ENCODE measurements around the gene POC1A. TPM values are rescaled to one million over a fixed set of nuclear protein-coding genes. Genes with fewer than 3 reads are reported as not detected.

The POC1A gene
- total and polyA plus RNA-seq, 2 donors (not counting 1 experiment from before 2014, with no cell fraction given): 1.7 to 2.8 TPM

DNA sequence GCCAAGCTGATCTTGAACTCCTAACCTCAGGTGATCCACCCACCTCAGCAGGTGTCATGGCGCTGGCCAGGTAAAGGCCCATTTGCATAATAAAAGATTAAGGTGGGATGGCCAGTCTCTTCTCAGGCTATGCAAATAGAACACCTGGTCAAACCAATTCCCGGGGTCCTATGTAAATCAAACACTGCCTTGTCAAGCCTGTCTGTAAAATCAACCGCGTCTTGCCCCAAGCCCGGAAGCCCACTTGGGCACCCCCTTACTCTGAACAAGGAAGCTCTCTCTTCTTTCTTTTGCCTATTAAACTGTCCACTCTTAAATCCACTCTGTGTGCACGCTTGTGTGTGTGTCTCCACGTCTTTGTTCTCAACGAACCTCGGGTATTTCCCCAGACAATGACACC, 13.0 kb upstream of the POC1A start:
- Mint-ChIP-seq H3K9me3 (ENCODE audit: insufficient read depth) (no peaks in the 10 kb centered on the region), H3K27ac (no peak overlapping the region), H3K4me1 (no peaks in the 10 kb centered on the region), H3K27me3 (no peaks in the 10 kb centered on the region), H3K4me3 (no peak overlapping the region)
- no peak for DNase-seq
- Histone ChIP-seq H3K9me3 (ENCODE audit: control extremely low read depth in 1 of 3, control insufficient read depth in 2 of 3, insufficient read depth in 1 of 3, low read length in 2 of 3) (peaks cover 0 to 3% (median 0%) of the 10 kb centered on the region in 3 donors), H3K27me3 (replicated peaks in 1 of 4; ENCODE audit: control extremely low read depth in 1 of 4, control insufficient read depth in 3 of 4, insufficient read depth in 4 of 4, low read length in 3 of 4) (no peaks in the 10 kb centered on the region), H2AFZ (ENCODE audit: insufficient read depth, low read depth, low read length, poor library complexity, severe bottlenecking) (no peak overlapping the region), H3K27ac (ENCODE audit: low read length in 2 of 2) (no peak overlapping the region), H3K4me1 (ENCODE audit: control insufficient read depth in 2 of 2, insufficient read depth in 2 of 2, low read length in 2 of 2) (no peaks in the 10 kb centered on the region), H3K36me3 (replicated peaks in 1 of 2; ENCODE audit: control extremely low read depth in 1 of 2, control insufficient read depth in 1 of 2, extremely low read depth in 1 of 2, insufficient read depth in 2 of 2, low read length in 1 of 2) (no peaks in the 10 kb centered on the region), H4K20me1 (ENCODE audit: control insufficient read depth, insufficient read depth, low read length, poor library complexity, severe bottlenecking) (no peaks in the 10 kb centered on the region), H3K79me2 (ENCODE audit: control insufficient read depth, insufficient read depth, low read length) (no peaks in the 10 kb centered on the region), H3K4me2 (replicated peaks; ENCODE audit: low read depth, low read length, poor library complexity, severe bottlenecking) (no peak overlapping the region), H3K9ac (ENCODE audit: low read length) (no peak overlapping the region), H3K4me3 (ENCODE audit: control extremely low read depth in 1 of 5, extremely low read depth in 1 of 5, insufficient read depth in 1 of 5, low read depth in 2 of 5, low read length in 4 of 5) (no peak overlapping the region)
- intact Hi-C loops (cut with micrococcal nuclease): no loop called here
- ChIA-PET POLR2A (no interaction called here), CTCF (no interaction called here)
- no peak for ATAC-seq (ENCODE audit: low read depth)
- 70% methylated on average over 6 of the region's 9 CpGs for WGBS (ENCODE audit: insufficient coverage)
- TF ChIP-seq, protein P1, sequence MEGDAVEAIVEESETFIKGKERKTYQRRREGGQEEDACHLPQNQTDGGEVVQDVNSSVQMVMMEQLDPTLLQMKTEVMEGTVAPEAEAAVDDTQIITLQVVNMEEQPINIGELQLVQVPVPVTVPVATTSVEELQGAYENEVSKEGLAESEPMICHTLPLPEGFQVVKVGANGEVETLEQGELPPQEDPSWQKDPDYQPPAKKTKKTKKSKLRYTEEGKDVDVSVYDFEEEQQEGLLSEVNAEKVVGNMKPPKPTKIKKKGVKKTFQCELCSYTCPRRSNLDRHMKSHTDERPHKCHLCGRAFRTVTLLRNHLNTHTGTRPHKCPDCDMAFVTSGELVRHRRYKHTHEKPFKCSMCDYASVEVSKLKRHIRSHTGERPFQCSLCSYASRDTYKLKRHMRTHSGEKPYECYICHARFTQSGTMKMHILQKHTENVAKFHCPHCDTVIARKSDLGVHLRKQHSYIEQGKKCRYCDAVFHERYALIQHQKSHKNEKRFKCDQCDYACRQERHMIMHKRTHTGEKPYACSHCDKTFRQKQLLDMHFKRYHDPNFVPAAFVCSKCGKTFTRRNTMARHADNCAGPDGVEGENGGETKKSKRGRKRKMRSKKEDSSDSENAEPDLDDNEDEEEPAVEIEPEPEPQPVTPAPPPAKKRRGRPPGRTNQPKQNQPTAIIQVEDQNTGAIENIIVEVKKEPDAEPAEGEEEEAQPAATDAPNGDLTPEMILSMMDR (IDR thresholded peaks at IDR 0.05): no peak
- TF ChIP-seq EZH2 (IDR thresholded peaks at IDR 0.05; ENCODE audit: borderline replicate concordance, insufficient read depth, low read depth, low read length, poor library complexity, severe bottlenecking): no peak

DNA sequence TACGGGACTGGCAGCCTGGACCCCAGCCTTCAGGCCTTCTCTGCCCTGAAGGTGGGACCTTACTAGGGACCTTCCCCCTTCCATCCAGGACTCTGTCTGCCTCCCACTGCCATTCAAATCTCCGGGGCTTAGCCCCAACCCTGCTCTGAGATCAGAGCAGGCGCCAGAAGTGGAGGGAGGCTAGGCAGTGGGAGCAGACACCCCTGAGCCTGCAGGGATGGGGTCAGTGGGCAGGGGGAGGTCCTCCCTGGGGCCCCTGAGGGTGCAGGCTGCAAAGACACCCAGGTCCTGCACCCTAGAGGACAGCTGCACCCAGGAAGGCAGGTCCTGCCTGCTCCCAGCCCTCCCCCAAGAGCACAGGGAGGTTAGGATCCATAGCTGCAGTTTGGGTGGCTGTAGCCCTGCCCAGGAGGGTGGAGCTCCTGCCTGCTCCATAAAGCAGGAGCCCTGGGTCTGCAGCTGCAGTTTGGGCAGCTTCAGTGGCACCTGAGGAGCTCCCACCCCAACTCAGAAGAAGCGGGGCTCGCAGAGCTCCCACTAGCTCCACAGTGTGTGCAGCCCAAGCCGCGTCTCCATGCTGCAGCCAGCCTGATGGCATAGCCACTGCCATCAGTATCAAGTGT, 8.1 kb upstream of the POC1A start:
- no peak overlapping the region for H3K27ac Mint-ChIP-seq
- ChIA-PET CTCF (interaction anchor here (1.1 kb wide), 1 partner anchor 160 kb away, joined by 3 read pairs; no protein-coding TSS in a partner anchor), POLR2A (interaction anchor here (0.6 kb wide), 1 partner anchor 15 kb away, joined by 3 read pairs; no protein-coding TSS in a partner anchor)
- no peaks in the 10 kb centered on the region for H3K36me3 ChIP-seq (replicated peaks in 1 of 2; ENCODE audit: control extremely low read depth in 1 of 2, control insufficient read depth in 1 of 2, extremely low read depth in 1 of 2, insufficient read depth in 2 of 2, low read length in 1 of 2)
- no peaks in the 10 kb centered on the region for H3K27me3 ChIP-seq (replicated peaks in 1 of 4; ENCODE audit: control extremely low read depth in 1 of 4, control insufficient read depth in 3 of 4, insufficient read depth in 4 of 4, low read length in 3 of 4)
- 100% methylated on average over 5 of the region's 7 CpGs for WGBS (ENCODE audit: insufficient coverage)
- no peak overlapping the region for H3K4me3 ChIP-seq (ENCODE audit: control extremely low read depth in 1 of 5, extremely low read depth in 1 of 5, insufficient read depth in 1 of 5, low read depth in 2 of 5, low read length in 4 of 5)
- intact Hi-C loops (cut with micrococcal nuclease): no loop called here
- H4K20me1 ChIP-seq (ENCODE audit: control insufficient read depth, insufficient read depth, low read length, poor library complexity, severe bottlenecking): no peaks in the 10 kb centered on the region
- TF ChIP-seq EZH2 (IDR thresholded peaks at IDR 0.05; ENCODE audit: borderline replicate concordance, insufficient read depth, low read depth, low read length, poor library complexity, severe bottlenecking): no peak
- TF ChIP-seq, protein P1 (IDR thresholded peaks at IDR 0.05): no peak
- DNase-seq: no peak
- H3K4me2 ChIP-seq (replicated peaks; ENCODE audit: low read depth, low read length, poor library complexity, severe bottlenecking): no peak overlapping the region
- H3K4me1 ChIP-seq (ENCODE audit: control insufficient read depth in 2 of 2, insufficient read depth in 2 of 2, low read length in 2 of 2): no peaks in the 10 kb centered on the region
- no peaks in the 10 kb centered on the region for H3K79me2 ChIP-seq (ENCODE audit: control insufficient read depth, insufficient read depth, low read length)
- peaks cover 0 to 3% (median 0%) of the 10 kb centered on the region in 3 donors for H3K9me3 ChIP-seq (ENCODE audit: control extremely low read depth in 1 of 3, control insufficient read depth in 2 of 3, insufficient read depth in 1 of 3, low read length in 2 of 3)
- no peak overlapping the region for H3K4me3 Mint-ChIP-seq
- ATAC-seq (ENCODE audit: low read depth): no peak
- H3K4me1 Mint-ChIP-seq: no peaks in the 10 kb centered on the region
- no peaks in the 10 kb centered on the region for H3K9me3 Mint-ChIP-seq (ENCODE audit: insufficient read depth)
- H3K27me3 Mint-ChIP-seq: no peaks in the 10 kb centered on the region
- H2AFZ ChIP-seq (ENCODE audit: insufficient read depth, low read depth, low read length, poor library complexity, severe bottlenecking): no peak overlapping the region
- H3K9ac ChIP-seq (ENCODE audit: low read length): no peak overlapping the region
- no peak overlapping the region for H3K27ac ChIP-seq (ENCODE audit: low read length in 2 of 2)
